NT2/D1 (cell line): ENCODE measurements around the gene SLC22A31.

ENCODE experiments used
- YY1 ChIP-seq: IDR thresholded peaks from 2 replicates; pipeline ENCODE4 v1.6.1; 2011; ENCODE audit not compliant: insufficient read length, insufficient read depth
- ZNF274 ChIP-seq: IDR thresholded peaks from 2 replicates; pipeline ENCODE4 v1.6.1; 2011; ENCODE audit warnings: mild to moderate bottlenecking, low read depth, low read length

DNA sequence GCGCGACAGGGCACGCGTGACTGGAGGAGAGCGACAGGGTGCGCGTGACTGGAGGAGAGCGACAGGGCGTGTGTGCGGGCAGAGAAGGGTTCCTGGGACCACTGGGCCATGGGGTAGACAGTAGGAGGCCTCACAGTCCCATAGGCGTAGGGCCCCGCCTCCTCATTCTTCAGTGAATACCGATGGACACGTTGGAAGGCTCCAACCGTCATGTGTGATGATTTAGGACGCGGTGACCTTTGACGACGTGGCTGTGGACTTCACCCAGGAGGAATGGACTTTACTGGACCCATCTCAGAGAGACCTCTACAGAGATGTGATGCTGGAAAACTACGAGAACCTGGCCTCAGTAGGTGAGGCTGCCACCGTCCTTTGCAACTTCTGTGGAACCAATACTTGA lies 22.6 kb upstream of the SLC22A31 start:
- TF ChIP-seq ZNF274 (no peak), YY1 (no peak)
